Panc1 (cell line): ENCODE results near the gene SORL1. TPM values are rescaled to one million over a fixed set of nuclear protein-coding genes. Genes with fewer than 3 reads are reported as not detected.

Experiments used
- ATAC-seq: fragments of 200-7000 bp; cut with Tn5 transposase; 2 replicates; pipeline ENCODE4 v1.9.1; 2020; ENCODE audit warnings: mild to moderate bottlenecking, moderate library complexity
- BruUV-seq: library from RNA; stranded (reverse); fragments of 400-500 nt; replicated peaks from 2 replicates; lab custom pipeline; 2021; lab: Mats Ljungman, UMichigan
- CTCF ChIA-PET: fragments of 300-600 bp; sonication (Branson Sonifier 250); formaldehyde crosslinking; loops from one replicate; lab custom pipeline; 2022; ENCODE audit warnings: antibody characterized with exemption; lab: Charles Lee
- POLR2A ChIA-PET: fragments of 300-600 bp; sonication (Branson Sonifier 250); formaldehyde crosslinking; loops from one replicate; lab custom pipeline; 2022; ENCODE audit warnings: antibody characterized with exemption; lab: Charles Lee
- DNase-seq: peaks from one replicate; pipeline ENCODE4 v3.0.0-alpha.2; 2010; ENCODE audit warnings: low read depth, low spot score
- H3K27ac ChIP-seq: 2 replicates; pipeline ENCODE4 v1.5.1; 2011; ENCODE audit warnings: mild to moderate bottlenecking, low read length, inconsistent platforms
- H3K27me3 ChIP-seq: fragments of 200-500 bp; sonication (Bioruptor generic); 2 replicates; pipeline ENCODE4 v1.6.0; 2014; ENCODE audit warnings: low read length, inconsistent platforms; ENCODE audit not compliant: control insufficient read depth, insufficient read depth
- H3K36me3 ChIP-seq: fragments of 200-500 bp; sonication (Bioruptor generic); 2 replicates; pipeline ENCODE4 v1.5.1; 2014; ENCODE audit warnings: inconsistent platforms, mild to moderate bottlenecking, low read length, moderate library complexity; ENCODE audit not compliant: control insufficient read depth, insufficient read depth
- H3K4me1 ChIP-seq: 2 replicates; pipeline ENCODE4 v1.5.1; 2011; ENCODE audit warnings: inconsistent platforms, mild to moderate bottlenecking, low read length, moderate library complexity; ENCODE audit not compliant: control insufficient read depth, insufficient read depth
- H3K4me3 ChIP-seq, 2 experiments: 2 replicates each; pipeline ENCODE4 v1.5.1; 2011 to 2012; ENCODE audit warnings: low read depth in 2 of 2, low read length in 2 of 2, mild to moderate bottlenecking in 2 of 2, inconsistent platforms in 1 of 2, moderate library complexity in 1 of 2
- H3K9me3 ChIP-seq: fragments of 200-500 bp; sonication (Bioruptor generic); 2 replicates; pipeline ENCODE4 v1.5.1; 2014; ENCODE audit warnings: low read depth, mild to moderate bottlenecking, inconsistent platforms, low read length, moderate library complexity; ENCODE audit not compliant: control insufficient read depth, insufficient read depth
- CTCF ChIP-seq: fragments of 450-650 bp; IDR thresholded peaks from 2 replicates; pipeline ENCODE4 v1.5.1; 2017; ENCODE audit warnings: mild to moderate bottlenecking
- POLR2AphosphoS5 ChIP-seq: IDR thresholded peaks from 2 replicates; pipeline ENCODE4 v1.6.1; 2012; ENCODE audit warnings: mild to moderate bottlenecking, low read depth, low read length, moderate library complexity
- SIN3A ChIP-seq: IDR thresholded peaks from 2 replicates; pipeline ENCODE4 v1.6.1; 2012; ENCODE audit warnings: low read depth, mild to moderate bottlenecking, low read length, moderate library complexity, borderline replicate concordance; ENCODE audit not compliant: insufficient read depth
- TCF7L2 ChIP-seq: IDR thresholded peaks from 2 replicates; pipeline ENCODE4 v1.6.1; 2011; ENCODE audit warnings: mild to moderate bottlenecking, low read depth, low read length, inconsistent platforms
- in situ Hi-C: cut with HindIII; loops from 2 replicates; pipeline ENCODE4 v1.10.0; 2016; ENCODE audit warnings: low sequenced_read_pairs, low pct_unique_long_range_greater_than_20kb
- intact Hi-C: fragments of 100-400 bp; cut with micrococcal nuclease; formaldehyde crosslinking; loops from one replicate; pipeline ENCODE4 v1.10.0; 2022; ENCODE audit not compliant: unreplicated experiment
- total RNA-seq: library from RNA; stranded (reverse); gene quantifications from one replicate; pipeline ENCODE4 v1.2.1, GENCODE V29; 2021; ENCODE audit not compliant: unreplicated experiment
- TF ChIP-seq, protein P1 (sequence below), 2 experiments: IDR thresholded peaks; 2 replicates each; pipeline ENCODE4 v1.6.1; 2011 to 2012; ENCODE audit warnings: low read depth in 2 of 2, control low read depth in 1 of 2, low read length in 1 of 2, mild to moderate bottlenecking in 1 of 2, moderate library complexity in 1 of 2; ENCODE audit not compliant: insufficient read depth in 1 of 2

The SORL1 gene
- total RNA-seq, 1 experiment from 2014 or later, result 36.3 TPM

- ATAC-seq (no peak), DNase-seq (no peak)
- ChIA-PET CTCF (no interaction called here), POLR2A (no interaction called here)
- Histone ChIP-seq H3K4me1 (no peaks in the 10 kb centered on the region), H3K4me3 (no peak overlapping the region), H3K9me3 (no peaks in the 10 kb centered on the region), H3K27ac (no peak overlapping the region), H3K27me3 (no peaks in the 10 kb centered on the region), H3K36me3 (no peaks in the 10 kb centered on the region; the same call in 1 of the 2 replicates)
- in situ Hi-C loops, result no loop called here
- intact Hi-C loops, result no loop called here
- no peak for TF ChIP-seq CTCF
- TF ChIP-seq POLR2AphosphoS5, result no peak
- no peak for TF ChIP-seq SIN3A
- TF ChIP-seq, protein P1, sequence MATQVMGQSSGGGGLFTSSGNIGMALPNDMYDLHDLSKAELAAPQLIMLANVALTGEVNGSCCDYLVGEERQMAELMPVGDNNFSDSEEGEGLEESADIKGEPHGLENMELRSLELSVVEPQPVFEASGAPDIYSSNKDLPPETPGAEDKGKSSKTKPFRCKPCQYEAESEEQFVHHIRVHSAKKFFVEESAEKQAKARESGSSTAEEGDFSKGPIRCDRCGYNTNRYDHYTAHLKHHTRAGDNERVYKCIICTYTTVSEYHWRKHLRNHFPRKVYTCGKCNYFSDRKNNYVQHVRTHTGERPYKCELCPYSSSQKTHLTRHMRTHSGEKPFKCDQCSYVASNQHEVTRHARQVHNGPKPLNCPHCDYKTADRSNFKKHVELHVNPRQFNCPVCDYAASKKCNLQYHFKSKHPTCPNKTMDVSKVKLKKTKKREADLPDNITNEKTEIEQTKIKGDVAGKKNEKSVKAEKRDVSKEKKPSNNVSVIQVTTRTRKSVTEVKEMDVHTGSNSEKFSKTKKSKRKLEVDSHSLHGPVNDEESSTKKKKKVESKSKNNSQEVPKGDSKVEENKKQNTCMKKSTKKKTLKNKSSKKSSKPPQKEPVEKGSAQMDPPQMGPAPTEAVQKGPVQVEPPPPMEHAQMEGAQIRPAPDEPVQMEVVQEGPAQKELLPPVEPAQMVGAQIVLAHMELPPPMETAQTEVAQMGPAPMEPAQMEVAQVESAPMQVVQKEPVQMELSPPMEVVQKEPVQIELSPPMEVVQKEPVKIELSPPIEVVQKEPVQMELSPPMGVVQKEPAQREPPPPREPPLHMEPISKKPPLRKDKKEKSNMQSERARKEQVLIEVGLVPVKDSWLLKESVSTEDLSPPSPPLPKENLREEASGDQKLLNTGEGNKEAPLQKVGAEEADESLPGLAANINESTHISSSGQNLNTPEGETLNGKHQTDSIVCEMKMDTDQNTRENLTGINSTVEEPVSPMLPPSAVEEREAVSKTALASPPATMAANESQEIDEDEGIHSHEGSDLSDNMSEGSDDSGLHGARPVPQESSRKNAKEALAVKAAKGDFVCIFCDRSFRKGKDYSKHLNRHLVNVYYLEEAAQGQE (IDR thresholded peaks at IDR 0.05; ENCODE audit: insufficient read depth in 1 of 2, low read depth in 2 of 2, low read length in 1 of 2), result no peak
- TF ChIP-seq TCF7L2, result no peak
- no TSS peak for BruUV-seq
Observed at GRCh38 chr11:121615501-121615900, 163.4 kb downstream of the SORL1 start.

GRCh38 chr11:121618516-121618915 is 166.4 kb downstream of the SORL1 start:
- H3K27ac ChIP-seq, result no peak overlapping the region
- no peaks in the 10 kb centered on the region for H3K4me1 ChIP-seq
- no peak overlapping the region for H3K4me3 ChIP-seq
- BruUV-seq, result no TSS peak
- TF ChIP-seq POLR2AphosphoS5 (no peak), CTCF (no peak), TCF7L2 (no peak)
- in situ Hi-C loops (no loop called here), intact Hi-C loops (no loop called here)
- no peaks in the 10 kb centered on the region for H3K9me3 ChIP-seq
- no peak for ATAC-seq
- ChIA-PET CTCF (no interaction called here), POLR2A (no interaction called here)
- no peaks in the 10 kb centered on the region for H3K27me3 ChIP-seq
- no peaks in the 10 kb centered on the region; the same call in 1 of the 2 replicates for H3K36me3 ChIP-seq
- no peak for DNase-seq
